ENCODE measurements around the gene GHRL.
"Not testable (repeated sequence)": the region's sequence is repeated elsewhere in the genome, so short reads cannot be mapped to it uniquely, and the experiment has no call there.

Gene GHRL

DNA sequence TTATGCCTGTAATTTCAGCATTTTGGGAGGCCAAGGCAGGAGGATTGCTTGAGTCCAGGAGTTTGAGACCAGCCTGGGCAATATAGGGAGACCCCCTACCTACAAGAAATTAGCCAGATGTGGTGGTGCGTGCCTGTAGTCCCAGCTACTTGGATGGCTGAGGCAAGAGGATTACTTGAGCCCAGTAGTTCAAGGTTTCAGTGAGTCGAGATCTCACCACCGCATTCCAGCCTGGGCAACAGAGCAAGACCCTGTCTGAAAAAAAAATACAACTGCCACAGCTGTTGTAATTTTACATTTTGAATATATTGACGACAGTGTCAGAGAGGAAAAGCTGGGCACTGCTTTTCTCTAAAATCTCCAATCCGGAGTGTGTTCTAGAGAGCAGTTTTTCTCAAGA, 23.3 kb downstream of the GHRL start:
- no peak for DNase-seq (ENCODE audit: extremely low spot score)
- TF ChIP-seq, protein P1, sequence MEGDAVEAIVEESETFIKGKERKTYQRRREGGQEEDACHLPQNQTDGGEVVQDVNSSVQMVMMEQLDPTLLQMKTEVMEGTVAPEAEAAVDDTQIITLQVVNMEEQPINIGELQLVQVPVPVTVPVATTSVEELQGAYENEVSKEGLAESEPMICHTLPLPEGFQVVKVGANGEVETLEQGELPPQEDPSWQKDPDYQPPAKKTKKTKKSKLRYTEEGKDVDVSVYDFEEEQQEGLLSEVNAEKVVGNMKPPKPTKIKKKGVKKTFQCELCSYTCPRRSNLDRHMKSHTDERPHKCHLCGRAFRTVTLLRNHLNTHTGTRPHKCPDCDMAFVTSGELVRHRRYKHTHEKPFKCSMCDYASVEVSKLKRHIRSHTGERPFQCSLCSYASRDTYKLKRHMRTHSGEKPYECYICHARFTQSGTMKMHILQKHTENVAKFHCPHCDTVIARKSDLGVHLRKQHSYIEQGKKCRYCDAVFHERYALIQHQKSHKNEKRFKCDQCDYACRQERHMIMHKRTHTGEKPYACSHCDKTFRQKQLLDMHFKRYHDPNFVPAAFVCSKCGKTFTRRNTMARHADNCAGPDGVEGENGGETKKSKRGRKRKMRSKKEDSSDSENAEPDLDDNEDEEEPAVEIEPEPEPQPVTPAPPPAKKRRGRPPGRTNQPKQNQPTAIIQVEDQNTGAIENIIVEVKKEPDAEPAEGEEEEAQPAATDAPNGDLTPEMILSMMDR (IDR thresholded peaks at IDR 0.05; ENCODE audit: control extremely low read depth, extremely low read depth, low read depth, missing control alignments), result no peak
- ChIA-PET POLR2A (no interaction called here), CTCF (interaction anchor here (1.0 to 1.6 kb wide), 2 partner anchors 11 to 14 kb away, joined by 4 to 5 read pairs; no protein-coding TSS in a partner anchor)

GRCh38 chr3:10268930-10269329, 23.8 kb downstream of the GHRL start:
- no peak for DNase-seq (ENCODE audit: extremely low spot score)
- TF ChIP-seq, protein P1 (IDR thresholded peaks at IDR 0.05; ENCODE audit: control extremely low read depth, extremely low read depth, low read depth, missing control alignments), result no peak
- ChIA-PET POLR2A (interaction anchor here (0.6 kb wide), 1 partner anchor 311 kb away, joined by 3 read pairs; no protein-coding TSS in a partner anchor), CTCF (no interaction called here)

GRCh38 chr3:10268116-10268515, 24.6 kb downstream of the GHRL start:
- DNase-seq (ENCODE audit: extremely low spot score), result no peak

DNA sequence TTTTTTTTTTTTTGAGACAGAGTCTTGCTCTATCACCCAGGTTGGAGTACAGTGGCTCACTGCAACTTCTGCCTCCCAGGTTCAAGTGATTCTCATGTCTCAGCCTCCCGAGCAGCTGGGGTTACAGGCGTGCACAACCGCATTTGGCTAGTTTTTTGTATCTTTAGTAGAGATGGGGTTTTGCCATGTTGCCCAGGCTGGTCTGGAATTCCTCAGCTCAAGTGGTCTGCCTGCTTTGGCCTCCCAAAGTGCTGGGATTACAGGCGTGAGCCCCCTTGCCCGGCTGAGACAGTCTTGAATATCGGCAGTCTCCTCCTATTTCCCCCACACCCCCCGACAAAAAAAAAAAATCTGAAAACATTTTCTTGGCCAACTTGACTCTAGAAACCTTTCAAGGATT, 25.8 kb downstream of the GHRL start:
- CTCF ChIA-PET; POLR2A ChIA-PET; DNase-seq (ENCODE audit: extremely low spot score): not testable (repeated sequence)

More at GRCh38 chr3:10268116-10268515, 24.6 kb downstream of the GHRL start:
- POLR2A ChIA-PET, result no interaction called here
- CTCF ChIA-PET, result no interaction called here
- TF ChIP-seq, protein P1 (IDR thresholded peaks at IDR 0.05; ENCODE audit: control extremely low read depth, extremely low read depth, low read depth, missing control alignments), result no peak

GRCh38 chr3:10265833-10266232, 26.9 kb downstream of the GHRL start:
- CTCF ChIA-PET, result interaction anchor here (1.0 to 1.3 kb wide), 4 partner anchors 8 to 25 kb away, joined by 3 to 5 read pairs (median 3); no protein-coding TSS in a partner anchor
- DNase-seq (ENCODE audit: extremely low spot score), result no peak
- POLR2A ChIA-PET, result no interaction called here
- TF ChIP-seq, protein P1 (IDR thresholded peaks at IDR 0.05; ENCODE audit: control extremely low read depth, extremely low read depth, low read depth, missing control alignments), result no peak

GRCh38 chr3:10263646-10264363, 28.9 kb downstream of the GHRL start:
- DNase-seq (ENCODE audit: extremely low spot score), result no peak
- ChIA-PET POLR2A (interaction anchor here (1.9 kb wide), 1 partner anchor 16 kb away, joined by 4 read pairs; the partner anchor contains the start of gene TATDN2), CTCF (interaction anchor here (0.7 to 2.5 kb wide), 17 partner anchors 9 to 531 kb away, joined by 3 to 11 read pairs (median 3); partner anchors contain the start of genes GHRL and TATDN2)
- TF ChIP-seq, protein P1 (IDR thresholded peaks at IDR 0.05; ENCODE audit: control extremely low read depth, extremely low read depth, low read depth, missing control alignments), result peak; percentile 16

GRCh38 chr3:10262027-10262426, 30.7 kb downstream of the GHRL start:
- ChIA-PET CTCF (interaction anchor here (1.0 to 2.5 kb wide), 5 partner anchors 8 to 25 kb away, joined by 4 to 11 read pairs (median 5); partner anchors contain the start of gene TATDN2), POLR2A (interaction anchor here (0.5 to 1.9 kb wide), 2 partner anchors 12 to 14 kb away, joined by 4 read pairs; partner anchors contain the start of gene TATDN2)
- TF ChIP-seq, protein P1 (IDR thresholded peaks at IDR 0.05; ENCODE audit: control extremely low read depth, extremely low read depth, low read depth, missing control alignments), result no peak

More at GRCh38 chr3:10262027-10262426, 30.7 kb downstream of the GHRL start:
- no peak for DNase-seq (ENCODE audit: extremely low spot score)

All from GM10248 (cell line).